HG03095 (cell line): ENCODE data around the gene IFI27.
"Not testable (repeated sequence)": the region's sequence is repeated elsewhere in the genome, so short reads cannot be mapped to it uniquely, and the experiment has no call there.

Experiments used
- ATAC-seq: cut with Tn5 transposase; IDR thresholded peaks from one replicate; pipeline ENCODE4 v1.9.1; 2021; ENCODE audit warnings: moderate library complexity; ENCODE audit not compliant: unreplicated experiment

The IFI27 gene

GRCh38 chr14:94110552-94111181 lies at the start of gene IFI27:
TSS of gene IFI27 (plus strand) at chr14:94110736.
- no peak for ATAC-seq

DNA sequence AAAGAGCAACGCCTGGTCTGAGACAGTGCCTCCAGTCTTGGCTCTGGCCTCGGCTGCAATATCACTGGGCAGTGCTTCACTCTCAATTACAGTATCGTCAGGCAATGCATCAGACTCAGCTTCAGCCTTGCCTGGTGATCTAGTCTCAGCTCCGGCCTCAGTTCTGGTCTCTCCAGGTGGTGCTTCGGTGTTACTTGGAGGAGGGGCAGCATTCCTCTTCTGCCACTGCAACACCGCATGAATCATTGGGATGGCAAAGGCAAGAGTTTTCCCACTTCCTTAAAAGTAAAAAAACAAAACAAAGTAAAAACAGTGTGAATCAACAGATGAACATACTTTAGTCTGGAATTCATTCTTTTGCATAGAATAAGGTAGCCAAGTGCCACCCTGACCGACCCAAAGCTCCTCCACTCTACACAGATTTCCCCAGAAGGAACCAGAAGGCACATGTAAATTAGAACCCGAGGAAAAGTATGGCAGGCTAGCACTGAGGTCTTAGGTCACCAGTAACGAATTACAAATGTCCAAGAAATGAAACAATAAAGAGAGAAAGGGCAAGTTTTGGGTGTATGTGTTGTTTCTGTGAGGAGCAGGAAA lies 48.1 kb upstream of the IFI27 start:
- no peak for ATAC-seq

DNA sequence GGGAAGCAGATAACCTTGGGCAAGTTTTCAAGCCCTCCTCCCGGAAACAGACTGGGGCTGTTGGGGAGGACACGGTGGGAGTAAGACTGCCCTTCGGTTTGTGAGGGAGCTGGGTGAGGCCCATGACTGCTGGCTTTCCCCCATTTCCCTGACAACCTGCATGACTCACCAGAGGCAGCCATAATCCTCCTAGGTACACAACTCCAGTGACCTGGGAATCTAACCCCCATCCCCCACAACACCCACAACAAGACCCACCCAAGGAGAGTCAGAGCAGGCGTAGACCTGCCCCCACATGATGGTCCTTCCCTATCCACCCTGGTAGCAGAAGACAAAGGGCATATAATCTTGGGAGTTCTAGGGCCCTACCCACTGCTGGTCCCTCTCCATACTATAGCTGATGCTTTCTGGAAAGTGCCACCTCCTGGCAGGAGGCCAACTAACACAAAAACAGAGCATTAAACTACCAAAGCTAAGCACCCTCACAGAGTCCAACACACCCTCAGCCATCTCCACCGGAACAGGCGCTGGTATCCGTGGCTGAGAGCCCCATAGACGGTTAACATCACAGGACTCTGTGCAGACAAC lies 44.4 kb upstream of the IFI27 start:
- no peak for ATAC-seq

GRCh38 chr14:94072076-94072475 lies 38.5 kb upstream of the IFI27 start:
- not testable (repeated sequence) for ATAC-seq

GRCh38 chr14:94074534-94074933 lies 36.0 kb upstream of the IFI27 start:
- no peak for ATAC-seq

GRCh38 chr14:94075008-94075407 lies 35.5 kb upstream of the IFI27 start:
- ATAC-seq, result no peak

DNA sequence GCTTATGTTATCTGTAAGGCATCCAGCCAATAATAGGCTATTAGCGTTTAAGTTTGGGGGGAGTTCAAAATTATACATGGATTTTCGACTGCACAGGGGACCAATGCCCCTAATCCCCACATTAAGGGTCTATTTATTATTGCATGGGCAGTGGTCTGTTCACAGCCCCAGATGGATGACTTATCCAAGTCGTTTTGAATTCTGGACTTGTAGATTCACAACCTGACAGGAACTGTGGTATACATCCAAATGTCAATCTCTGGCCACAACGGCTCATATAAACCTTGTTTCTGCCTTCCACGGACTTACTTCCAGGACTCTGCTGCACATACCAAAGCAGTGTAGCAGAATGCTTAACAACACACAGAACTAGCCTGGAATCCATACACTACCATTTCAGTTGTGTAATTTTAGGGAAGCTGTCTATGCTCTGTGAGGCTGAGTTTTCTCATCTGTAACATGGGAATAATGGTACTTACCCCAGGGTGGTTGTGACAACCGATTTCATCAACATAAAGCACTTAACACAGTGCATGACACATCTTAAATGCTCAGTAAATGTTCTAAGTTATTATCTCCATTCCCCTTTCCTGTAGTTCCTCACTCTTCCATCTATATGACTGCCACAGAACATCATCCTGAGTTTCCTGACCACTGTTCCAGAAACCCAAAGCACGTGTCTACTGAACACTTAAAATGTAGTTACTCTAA lies 33.3 kb upstream of the IFI27 start:
- no peak for ATAC-seq

- ATAC-seq, result no peak
These were observed 32.7 kb upstream of the IFI27 start for GRCh38 chr14:94077823-94078222.

DNA sequence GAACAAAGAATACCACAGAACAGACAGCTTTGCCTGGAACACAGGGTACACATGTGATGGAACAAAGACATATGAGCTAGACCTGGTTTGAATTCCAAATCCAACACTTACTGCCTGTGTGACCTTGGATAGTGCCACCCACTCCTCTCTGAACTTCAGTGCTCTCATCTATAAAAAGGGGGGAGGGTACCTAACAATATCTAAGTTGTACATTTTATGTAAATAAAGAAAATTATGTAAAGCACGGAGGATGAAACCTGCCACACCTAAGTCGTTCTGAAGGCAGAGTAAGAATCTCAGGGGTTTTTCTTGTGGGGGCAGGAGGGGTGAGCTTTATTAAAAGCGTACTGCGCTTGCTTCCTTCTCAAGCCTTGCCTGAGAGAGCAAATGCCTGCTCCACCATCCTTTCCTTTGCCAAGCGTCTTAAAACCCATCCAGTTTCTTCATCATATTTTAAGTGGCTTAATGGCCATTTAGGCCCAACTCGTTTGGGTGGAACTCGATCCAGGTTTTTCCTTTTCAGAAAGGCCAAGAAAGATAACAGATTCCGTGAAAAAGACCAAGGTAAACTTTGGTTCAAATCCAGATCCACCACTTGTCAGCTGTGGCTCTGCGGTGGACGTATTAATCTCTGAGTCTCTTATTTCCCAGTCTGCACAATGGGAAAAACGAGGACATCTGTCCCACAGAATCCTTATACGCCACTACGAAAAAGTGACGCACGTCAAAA lies 30.5 kb upstream of the IFI27 start:
- no peak for ATAC-seq

GRCh38 chr14:94080621-94081385 lies 29.7 kb upstream of the IFI27 start, which contains the start of the genes DDX24 and IFI27L1:
TSS of gene DDX24 (minus strand) at chr14:94081202. CDS start at chr14:94079742, 1,460 bp downstream.
TSS of gene IFI27L1 (plus strand) at chr14:94081310. CDS start at chr14:94096938, 15,628 bp downstream.
- ATAC-seq, result peak; percentile 98

GRCh38 chr14:94081386-94081820 lies 29.1 kb upstream of the IFI27 start:
- peak; percentile 23 for ATAC-seq

GRCh38 chr14:94087891-94088290 lies 22.6 kb upstream of the IFI27 start:
- no peak for ATAC-seq

- no peak for ATAC-seq
These were observed 22.0 kb upstream of the IFI27 start for GRCh38 chr14:94088516-94088915.

GRCh38 chr14:94089479-94089878 lies 21.1 kb upstream of the IFI27 start:
- ATAC-seq, result no peak

DNA sequence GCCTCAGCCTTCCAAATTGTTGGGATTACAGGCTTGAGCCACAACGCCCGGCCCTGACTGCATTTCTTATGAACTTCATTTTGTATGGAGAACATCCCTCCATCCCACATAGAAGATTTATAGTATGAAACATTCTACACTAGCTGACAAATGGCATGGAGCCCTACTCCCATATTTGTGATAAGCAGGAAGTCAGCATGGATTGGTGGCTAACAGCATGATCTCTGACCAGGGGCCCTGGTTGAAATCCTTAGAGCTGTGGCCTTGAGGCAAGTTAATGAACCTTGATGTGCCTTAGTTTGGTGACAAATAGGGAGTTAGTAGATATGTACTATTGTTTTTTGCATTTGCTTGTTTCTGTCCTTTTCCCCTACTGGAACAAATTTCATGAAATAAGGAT lies 17.1 kb upstream of the IFI27 start:
- ATAC-seq, result no peak

GRCh38 chr14:94097091-94097490 lies 13.4 kb upstream of the IFI27 start:
- no peak for ATAC-seq

DNA sequence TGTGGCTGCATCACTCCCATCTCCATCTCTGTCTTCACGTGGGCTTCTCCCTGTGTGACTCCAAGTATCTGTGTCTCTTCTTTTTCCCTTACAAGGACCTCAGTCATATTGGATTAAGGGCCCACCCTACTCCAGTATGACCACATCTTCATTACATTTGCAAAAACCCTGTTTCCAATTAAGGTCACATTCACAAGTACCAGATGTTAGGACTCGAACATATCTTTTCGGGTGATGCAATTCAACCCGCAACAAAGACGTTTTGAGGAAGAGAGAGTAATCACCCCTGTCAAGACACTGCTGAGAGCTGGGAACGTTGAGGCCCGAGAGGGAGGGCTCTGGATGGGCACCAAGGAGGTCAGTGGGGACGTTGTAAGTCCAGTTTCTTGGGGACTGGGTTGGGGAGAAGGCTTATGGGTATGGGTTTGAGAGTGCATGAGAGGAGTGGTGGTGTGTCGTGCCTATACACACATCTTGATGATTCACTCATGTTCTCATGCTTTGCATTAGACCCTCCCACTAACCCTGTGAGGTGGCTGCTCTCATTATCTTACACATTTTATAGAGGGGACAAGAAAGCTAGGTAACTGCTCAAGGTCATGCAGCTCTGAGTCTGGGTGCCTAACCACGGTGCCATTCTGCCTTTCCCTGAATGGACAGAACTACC lies 12.1 kb upstream of the IFI27 start:
- ATAC-seq, result no peak

DNA sequence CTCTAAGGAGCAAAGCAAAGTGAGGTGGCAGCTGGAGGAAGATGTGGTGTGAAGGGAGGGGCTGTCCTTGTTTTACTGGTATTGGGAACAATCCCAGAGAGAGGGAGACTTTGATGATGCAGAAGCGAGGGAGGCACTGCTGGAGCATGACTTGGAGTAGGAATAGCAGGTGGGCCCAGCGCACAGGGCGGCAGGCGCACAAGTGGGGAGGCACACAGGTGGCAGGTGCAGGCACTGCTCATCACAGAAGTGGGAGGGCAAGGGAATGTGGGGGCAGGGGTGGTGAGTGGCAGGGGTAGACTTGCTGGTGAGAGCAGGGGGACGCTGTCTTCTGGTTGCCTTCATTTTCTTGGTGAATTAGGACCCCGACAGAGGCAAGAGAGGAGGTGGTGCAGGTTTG lies 11.5 kb upstream of the IFI27 start:
- no peak for ATAC-seq

DNA sequence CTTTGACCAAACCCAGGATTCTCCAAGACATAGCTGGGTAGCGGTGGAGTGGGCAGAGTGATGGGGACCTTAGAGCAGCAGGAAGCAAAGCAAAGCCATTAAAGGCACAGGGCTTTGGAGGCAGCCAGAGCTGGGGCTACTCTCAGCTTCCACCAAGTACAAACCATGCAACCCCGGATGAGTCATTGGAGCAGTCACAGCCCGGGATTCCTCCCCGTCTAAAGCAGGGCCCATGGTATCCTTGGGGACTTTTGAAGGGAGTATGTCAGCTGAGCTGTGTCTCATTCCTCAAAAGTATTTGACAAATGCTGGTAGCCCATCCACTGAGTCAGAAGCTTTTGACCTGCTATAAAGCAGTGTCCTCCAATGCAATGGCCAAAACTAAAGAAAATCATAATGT lies 9.7 kb upstream of the IFI27 start:
- no peak for ATAC-seq

DNA sequence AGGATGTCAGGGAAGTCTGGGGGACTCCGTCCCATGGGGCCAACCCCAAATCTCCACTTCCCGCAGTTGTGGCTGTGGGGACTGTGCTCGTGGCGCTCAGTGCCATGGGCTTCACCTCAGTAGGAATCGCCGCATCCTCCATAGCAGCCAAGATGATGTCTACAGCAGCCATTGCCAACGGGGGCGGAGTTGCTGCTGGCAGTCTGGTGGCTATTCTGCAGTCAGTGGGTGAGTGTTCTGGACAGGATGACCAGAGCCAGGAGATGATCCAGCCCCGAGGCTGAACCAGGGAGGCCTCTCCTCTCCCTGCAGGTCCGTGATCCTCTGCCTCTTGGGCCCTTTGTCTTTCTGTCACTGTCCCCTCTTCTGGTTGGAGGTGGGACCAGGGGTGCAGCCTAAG lies 8.8 kb upstream of the IFI27 start:
- no peak for ATAC-seq
